ENCODE results near the gene PLXNB2. TPM values are rescaled to one million over a fixed set of nuclear protein-coding genes. Genes with fewer than 3 reads are reported as not detected.

PLXNB2 gene
- total and polyA plus RNA-seq, 12 donors: 12.4 to 431 (median 296) TPM

DNA sequence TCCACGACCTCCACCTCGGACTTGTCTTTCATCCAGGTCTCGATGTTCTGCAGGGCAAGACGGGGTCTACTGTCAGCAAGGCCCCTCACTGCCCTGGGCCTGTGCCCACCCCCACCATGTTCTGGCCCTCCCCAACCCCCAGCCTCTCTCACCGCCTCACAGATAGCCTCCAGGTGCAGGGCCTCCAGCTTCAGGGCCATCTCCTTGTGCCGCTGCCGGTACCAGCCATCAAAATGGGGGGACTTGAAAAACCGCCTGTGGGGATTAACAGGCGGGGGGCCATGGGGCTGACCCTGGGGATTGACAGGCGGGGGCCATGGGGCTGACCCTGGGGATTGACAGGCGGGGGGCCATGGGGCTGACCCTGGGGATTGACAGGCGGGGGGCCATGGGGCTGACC lies 4.9 kb upstream of the PLXNB2 start:
- WGBS, 4 donors: 94 to 98% (median 95%) methylated on average over 5 to 12 of the region's 12 CpGs; no CpG with 5 or more reads in 1 of the 4 donors
- intact Hi-C loops (cut with DNase I): no loop called here

DNA sequence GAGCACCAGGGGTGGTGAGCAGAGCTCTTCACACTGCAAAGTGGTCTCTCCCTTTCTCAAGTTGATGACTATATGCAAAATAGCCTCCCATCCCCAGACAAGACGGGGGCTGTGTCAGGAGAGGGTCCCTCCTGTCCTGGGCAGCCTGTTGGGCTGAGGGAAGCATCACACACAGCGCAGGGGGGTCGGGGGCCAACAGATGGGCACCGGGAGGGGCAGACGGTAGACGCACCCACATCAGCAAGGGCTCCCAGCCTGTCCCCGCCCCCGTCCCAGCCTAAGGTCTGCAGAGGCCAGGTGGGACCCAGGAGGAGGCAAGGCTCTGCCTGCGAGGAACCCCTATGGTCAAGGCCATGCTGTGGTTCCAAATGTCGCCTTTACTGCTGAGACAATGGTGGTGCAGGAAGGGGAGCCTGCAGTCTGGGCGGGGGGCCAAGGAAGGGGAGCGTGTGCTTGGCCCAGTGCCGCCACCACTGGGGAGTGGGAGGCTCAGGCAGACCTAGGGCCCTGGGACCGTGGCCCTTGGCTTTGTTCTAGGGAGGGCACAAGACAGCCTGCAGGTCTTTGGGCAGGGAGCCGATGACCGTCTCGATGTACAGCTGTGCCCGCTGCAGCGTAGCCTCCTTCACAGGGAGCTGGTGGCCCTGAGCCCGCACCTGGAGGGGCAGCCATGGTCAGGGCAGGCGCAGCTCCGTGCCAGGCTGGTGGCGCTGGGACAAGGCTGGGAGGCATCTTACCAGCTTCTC lies 4.3 kb upstream of the PLXNB2 start:
- H3K27me3 ChIP-seq: no peaks in the 10 kb centered on the region
- no peak overlapping the region for H3K27ac ChIP-seq
- TF ChIP-seq, protein P1, sequence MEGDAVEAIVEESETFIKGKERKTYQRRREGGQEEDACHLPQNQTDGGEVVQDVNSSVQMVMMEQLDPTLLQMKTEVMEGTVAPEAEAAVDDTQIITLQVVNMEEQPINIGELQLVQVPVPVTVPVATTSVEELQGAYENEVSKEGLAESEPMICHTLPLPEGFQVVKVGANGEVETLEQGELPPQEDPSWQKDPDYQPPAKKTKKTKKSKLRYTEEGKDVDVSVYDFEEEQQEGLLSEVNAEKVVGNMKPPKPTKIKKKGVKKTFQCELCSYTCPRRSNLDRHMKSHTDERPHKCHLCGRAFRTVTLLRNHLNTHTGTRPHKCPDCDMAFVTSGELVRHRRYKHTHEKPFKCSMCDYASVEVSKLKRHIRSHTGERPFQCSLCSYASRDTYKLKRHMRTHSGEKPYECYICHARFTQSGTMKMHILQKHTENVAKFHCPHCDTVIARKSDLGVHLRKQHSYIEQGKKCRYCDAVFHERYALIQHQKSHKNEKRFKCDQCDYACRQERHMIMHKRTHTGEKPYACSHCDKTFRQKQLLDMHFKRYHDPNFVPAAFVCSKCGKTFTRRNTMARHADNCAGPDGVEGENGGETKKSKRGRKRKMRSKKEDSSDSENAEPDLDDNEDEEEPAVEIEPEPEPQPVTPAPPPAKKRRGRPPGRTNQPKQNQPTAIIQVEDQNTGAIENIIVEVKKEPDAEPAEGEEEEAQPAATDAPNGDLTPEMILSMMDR (IDR thresholded peaks at IDR 0.05): no peak
- no peak for TF ChIP-seq POLR2A (IDR thresholded peaks at IDR 0.05)
- WGBS, 4 donors: 83 to 96% (median 93%) methylated on average over 4 to 23 of the region's 23 CpGs
- H3K4me3 ChIP-seq: no peak overlapping the region
- H3K9me3 ChIP-seq (replicated peaks in 1 of 3): no peaks in the 10 kb centered on the region
- H3K36me3 ChIP-seq (replicated peaks in 1 of 2): no peaks in the 10 kb centered on the region
- no peak for DNase-seq
- H3K4me1 ChIP-seq (replicated peaks in 1 of 2): peaks cover 29 to 30% of the 10 kb centered on the region in 2 donors
- intact Hi-C loops (cut with DNase I): no loop called here

More for the DNA sequence above, 4.9 kb upstream of the PLXNB2 start:
- H3K4me3 ChIP-seq: no peak overlapping the region
- DNase-seq: no peak
- H3K9me3 ChIP-seq (replicated peaks in 1 of 3): no peaks in the 10 kb centered on the region
- H3K36me3 ChIP-seq (replicated peaks in 1 of 2): no peaks in the 10 kb centered on the region
- no peak overlapping the region for H3K27ac ChIP-seq
- no peaks in the 10 kb centered on the region for H3K27me3 ChIP-seq
- no peak for TF ChIP-seq POLR2A (IDR thresholded peaks at IDR 0.05)
- TF ChIP-seq, protein P1 (IDR thresholded peaks at IDR 0.05): no peak
- H3K4me1 ChIP-seq (replicated peaks in 1 of 2): peaks cover 29 to 30% of the 10 kb centered on the region in 2 donors

DNA sequence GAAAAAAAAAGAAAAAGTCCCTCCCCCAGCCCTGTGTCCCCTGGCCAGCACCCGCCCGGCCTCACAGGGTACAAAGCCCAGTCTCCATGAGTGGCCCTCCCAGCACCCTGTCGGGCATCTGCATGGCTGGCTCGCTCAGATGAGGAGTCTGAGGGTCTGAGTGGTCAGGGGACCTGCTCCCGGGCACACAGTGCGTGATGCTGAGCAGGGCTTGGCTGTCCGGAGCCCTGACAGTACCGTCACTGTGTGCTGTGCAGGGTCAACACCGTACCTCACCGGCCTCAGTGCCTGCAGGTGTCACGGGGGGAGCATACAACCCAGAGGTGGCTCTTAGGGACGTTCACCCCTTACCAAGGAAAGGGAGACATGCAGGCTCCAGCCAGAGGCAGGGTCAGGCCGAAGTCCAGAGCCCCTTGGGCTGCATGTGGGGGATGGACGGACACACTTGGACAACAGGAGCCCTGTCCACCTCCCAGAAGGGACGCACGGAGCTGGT lies 3.6 kb upstream of the PLXNB2 start:
- intact Hi-C loops (cut with DNase I): no loop called here
- no peak overlapping the region for H3K4me3 ChIP-seq
- no peak overlapping the region for H3K27ac ChIP-seq
- H3K36me3 ChIP-seq (replicated peaks in 1 of 2): no peaks in the 10 kb centered on the region
- 88 to 98% (median 95%) methylated on average over 10 to 16 of the region's 16 CpGs for WGBS, 4 donors
- peaks cover 31 to 33% of the 10 kb centered on the region in 2 donors for H3K4me1 ChIP-seq (replicated peaks in 1 of 2)
- no peaks in the 10 kb centered on the region for H3K9me3 ChIP-seq (replicated peaks in 1 of 3)
- H3K27me3 ChIP-seq: no peaks in the 10 kb centered on the region
- DNase-seq: no peak
- TF ChIP-seq, protein P1 (IDR thresholded peaks at IDR 0.05): no peak
- TF ChIP-seq POLR2A (IDR thresholded peaks at IDR 0.05): no peak

DNA sequence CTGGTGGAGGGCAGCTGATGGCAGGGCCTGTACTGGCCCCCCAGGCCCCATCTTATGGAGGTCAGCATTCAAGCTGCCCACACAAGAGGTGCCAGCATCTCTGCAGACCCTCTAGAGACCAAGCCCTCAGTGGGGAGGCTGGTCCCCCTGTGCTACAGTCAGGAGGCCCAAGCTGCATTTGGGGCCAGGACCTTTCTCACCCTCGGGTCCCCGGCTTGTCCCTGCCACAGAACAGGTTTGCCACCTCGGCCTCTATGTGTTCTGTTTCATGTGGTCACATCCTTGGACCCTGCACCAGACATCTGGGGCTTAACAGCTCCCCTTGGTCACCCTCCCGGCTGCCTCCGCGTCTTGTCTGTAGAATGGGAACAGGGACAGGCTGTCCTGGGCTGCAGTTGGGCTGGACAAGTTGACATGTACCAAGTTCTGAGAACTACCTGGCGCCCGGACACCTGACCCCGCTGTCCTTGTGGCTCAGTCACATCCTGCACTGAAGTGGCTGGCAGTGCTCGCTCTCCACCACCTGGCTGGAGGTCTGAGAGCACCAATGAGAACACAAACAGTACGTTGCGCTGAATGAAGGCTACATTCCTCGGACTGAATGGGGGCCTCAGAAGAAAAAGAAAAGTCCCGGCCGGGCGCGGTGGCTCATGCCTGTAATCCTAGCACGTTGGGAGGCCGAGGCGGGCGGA lies 2.7 kb upstream of the PLXNB2 start:
- DNase-seq: peak in 1 of 7 donors; percentile 24
- H3K4me1 ChIP-seq (replicated peaks in 1 of 2): peaks cover 40% of the 10 kb centered on the region in 2 donors
- peak overlapping the region in 1 of 5 donors; percentile 97 for H3K27ac ChIP-seq
- H3K9me3 ChIP-seq (replicated peaks in 1 of 3): no peaks in the 10 kb centered on the region
- WGBS, 4 donors: 92 to 95% (median 94%) methylated on average over 17 to 21 of the region's 21 CpGs
- H3K27me3 ChIP-seq: no peaks in the 10 kb centered on the region
- H3K4me3 ChIP-seq: no peak overlapping the region
- TF ChIP-seq, protein P1 (IDR thresholded peaks at IDR 0.05): no peak
- no peak for TF ChIP-seq POLR2A (IDR thresholded peaks at IDR 0.05)
- H3K36me3 ChIP-seq (replicated peaks in 1 of 2): no peaks in the 10 kb centered on the region
- intact Hi-C loops (cut with DNase I): no loop called here
